IPS-NIHi7 (cell line): ENCODE results near the gene GPAM.
"Not testable (repeated sequence)": the region's sequence is repeated elsewhere in the genome, so short reads cannot be mapped to it uniquely, and the experiment has no call there.

Experiments used
- DNase-seq: peaks from one replicate; pipeline ENCODE4 v3.0.0; 2012; ENCODE audit warnings: mixed read lengths; ENCODE audit errors: extremely low spot score

GPAM gene

DNA sequence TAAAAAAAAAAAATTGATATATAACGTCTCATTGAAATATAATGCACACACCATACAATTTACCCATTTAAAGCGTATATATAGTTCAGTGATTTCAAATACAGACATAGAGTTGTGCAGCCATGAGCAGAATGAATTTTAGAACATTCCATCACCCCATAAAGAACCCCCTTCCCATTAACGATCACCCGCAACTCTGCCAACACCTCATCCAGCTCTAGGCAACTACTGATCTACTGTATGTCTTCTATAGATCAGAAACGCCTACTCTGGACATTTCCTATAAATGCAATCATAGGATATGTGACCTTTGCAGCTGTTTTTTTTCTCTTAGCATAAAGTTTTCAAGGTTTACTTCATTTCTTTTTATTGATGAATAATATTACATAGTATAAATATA is 33.4 kb upstream of the GPAM start:
- no peak for DNase-seq

- DNase-seq, result no peak
Observed at GRCh38 chr10:112216151-112216550, 32.6 kb upstream of the GPAM start.

DNA sequence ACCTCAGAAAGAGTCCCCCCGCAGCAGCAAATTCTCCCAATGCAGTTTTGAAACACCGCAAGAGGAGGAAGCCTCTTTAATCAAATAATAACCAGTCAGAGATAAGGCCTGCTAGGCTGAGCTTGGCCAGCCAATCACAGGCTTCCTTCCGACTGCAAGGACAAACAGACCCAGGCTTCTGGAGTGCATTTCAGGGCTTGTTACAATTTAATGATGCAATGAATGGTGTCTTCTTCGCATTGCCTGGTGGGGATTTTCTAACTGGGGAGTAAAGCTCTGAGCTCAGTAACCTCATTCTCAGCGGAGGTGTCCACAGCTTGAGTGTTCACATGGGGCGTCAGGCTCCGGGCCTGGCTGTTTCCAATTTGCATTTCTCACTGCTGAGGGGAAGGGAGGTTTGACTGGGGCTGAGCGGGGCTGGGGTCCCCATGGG is 31.8 kb upstream of the GPAM start:
- DNase-seq, result no peak

- no peak for DNase-seq
Observed at GRCh38 chr10:112214298-112214926, 30.8 kb upstream of the GPAM start.

- no peak for DNase-seq
Observed at GRCh38 chr10:112213836-112214235, 30.3 kb upstream of the GPAM start.

DNA sequence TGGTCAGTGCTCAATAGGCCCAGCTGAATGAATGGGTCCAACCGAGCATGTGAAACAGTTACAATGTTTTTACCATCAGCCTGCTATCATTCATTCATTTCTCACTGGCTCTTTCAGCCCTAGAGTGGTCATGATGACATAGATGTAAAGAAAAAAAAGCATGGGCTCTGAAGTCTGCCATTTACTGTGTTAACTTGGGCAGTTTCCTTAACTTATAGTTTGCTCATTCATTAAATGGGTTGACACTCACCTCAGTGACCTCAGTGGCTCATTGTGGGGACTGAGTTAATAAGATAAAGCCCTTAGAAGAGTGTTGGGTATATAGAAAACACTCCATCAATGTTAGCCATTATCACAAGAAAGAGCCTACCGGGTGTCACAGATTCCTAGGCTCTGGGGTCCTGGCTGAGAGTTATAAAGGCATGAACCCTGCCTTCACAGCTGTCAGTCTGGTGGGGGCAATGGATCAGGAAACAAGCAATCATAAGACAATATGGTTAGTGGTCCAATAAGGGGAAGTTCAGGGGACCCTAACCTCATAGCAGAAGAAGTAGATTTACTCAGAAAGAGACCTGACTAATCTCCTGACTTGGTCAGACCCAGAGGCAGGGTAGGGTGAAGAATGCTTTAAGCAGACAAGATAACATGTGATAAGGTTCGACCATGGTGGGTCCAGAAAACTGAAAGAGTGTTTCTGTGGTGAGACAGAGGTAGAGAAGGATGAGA is 29.7 kb upstream of the GPAM start:
- DNase-seq, result no peak

DNA sequence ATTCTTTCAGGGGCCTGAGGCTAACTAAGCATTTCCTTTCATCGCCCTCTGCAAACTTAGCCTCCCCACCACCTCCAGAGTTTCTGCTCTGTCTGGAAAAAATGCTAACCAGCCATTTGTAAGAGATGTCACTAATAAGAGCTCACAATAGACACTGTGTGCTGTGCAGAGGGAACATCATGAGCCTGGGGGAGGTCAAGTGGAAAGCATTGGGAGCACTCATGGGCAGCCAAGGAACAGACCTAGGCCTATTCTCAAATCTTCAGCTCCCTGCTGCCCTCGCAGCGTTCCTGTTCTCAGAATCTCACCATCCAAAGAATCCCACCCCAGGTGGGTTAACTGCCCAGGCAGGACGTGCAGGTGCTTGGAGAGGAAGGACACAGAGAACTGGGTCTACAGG is 27.1 kb upstream of the GPAM start:
- no peak for DNase-seq

GRCh38 chr10:112209684-112210131 is 26.1 kb upstream of the GPAM start:
- DNase-seq, result no peak

DNA sequence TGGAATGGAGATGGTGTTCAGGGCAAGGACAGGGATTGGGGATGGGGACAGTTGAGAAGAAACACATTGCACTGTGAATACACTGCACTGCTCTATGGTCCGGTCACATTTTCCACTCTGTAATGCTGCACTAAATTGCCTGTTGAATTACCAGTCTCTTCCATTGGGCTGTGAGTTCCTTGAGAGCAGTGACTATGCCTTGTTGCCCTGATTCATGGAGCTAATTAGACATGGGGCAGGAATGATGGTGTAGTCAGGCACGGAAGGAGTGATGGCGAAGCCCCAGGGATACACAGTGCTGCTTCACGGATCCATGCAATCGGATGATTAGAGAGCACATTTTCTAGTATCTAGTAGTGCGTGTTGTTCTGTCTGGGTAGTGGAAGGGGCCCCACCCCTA is 25.4 kb upstream of the GPAM start:
- no peak for DNase-seq

GRCh38 chr10:112208292-112208691 is 24.7 kb upstream of the GPAM start:
- no peak for DNase-seq

DNA sequence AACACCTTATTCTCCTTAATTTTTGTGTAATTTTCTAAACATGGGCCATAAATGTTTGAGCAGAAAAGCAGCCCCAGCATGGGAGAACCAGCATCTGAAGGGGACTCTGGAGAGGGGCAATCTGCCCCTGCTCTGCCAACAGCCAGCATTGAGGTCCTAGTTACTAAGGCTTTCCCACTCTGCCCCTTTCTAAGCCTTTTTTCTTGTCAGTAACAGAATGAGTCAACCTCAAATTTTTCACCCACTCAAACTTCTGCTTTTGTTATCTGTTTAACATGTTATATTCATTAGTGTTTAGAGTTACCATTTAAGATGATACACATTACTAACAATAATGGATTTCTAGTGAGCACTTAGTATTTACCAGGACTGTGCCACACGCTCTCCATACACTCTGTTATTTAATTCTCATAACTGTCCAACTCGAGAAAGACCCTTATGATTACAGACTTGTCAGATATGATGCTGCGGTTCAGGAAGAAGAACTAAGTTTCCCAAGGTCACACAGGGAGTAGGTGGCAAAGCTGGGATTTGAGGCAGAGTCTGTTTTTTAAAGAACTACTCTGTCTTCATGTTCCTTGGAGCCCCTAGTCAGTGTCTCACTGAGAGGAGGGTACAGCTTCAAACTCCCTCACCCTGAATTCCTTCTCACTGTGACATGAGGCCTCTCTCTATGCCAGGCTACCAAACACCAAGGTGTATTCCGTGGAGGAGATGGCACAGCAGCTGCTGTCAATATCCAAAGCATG is 19.9 kb upstream of the GPAM start:
- no peak for DNase-seq

DNA sequence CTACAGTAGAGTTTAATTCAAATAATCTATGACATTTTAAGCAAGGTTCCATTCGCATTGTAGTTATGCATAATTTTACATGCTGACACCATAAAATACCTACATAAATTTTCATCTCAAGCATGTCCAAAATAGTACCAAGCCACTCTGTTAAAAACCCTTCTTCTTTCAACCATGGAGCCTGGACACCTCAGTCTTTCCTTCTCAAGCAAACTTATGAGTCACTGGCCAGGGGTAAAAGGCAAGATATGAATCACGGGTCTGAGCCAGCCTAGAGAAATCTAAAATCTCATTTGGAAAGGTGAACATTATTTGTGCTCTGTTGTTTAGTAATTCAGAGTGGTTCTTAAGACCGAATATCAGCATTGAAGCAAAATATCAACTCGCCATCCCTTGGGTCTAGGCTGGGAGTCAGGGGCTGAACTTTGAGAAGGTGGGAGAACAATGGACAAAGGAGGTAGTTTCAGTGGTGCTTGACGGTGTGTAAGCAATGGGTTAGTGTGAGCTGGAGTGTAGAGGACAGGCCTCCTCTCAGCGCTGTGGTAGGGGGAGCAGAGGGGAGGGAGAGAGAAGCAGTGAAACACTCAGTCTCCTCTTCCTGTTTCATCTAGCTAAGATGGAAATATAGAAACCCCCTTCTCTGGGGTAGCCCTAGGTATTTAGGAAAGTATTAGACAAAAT is 19.1 kb upstream of the GPAM start:
- DNase-seq, result no peak

- DNase-seq, result no peak
Observed at GRCh38 chr10:112202076-112202475, 18.5 kb upstream of the GPAM start.

DNA sequence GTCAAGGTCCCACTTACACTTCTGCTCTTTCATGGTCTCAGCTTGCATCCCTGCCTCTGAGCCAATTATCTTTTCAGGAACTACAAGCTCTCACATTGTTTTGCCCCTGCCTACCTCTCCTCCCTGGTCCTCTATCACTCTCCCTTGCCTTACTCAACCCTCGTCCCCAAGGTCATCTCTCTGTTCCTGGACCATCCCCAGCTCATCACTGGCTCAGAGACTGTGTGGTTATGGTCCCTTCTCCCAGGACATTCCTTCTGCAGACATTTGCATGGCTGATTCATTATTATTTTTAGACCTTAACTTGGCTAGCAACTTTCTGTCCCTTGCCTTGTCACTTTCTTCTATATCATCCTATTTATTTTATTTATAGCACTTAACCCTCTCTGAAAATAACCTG is 17.8 kb upstream of the GPAM start:
- no peak for DNase-seq

GRCh38 chr10:112200259-112200658 is 16.7 kb upstream of the GPAM start:
- not testable (repeated sequence) for DNase-seq

GRCh38 chr10:112197662-112198061 is 14.1 kb upstream of the GPAM start:
- not testable (repeated sequence) for DNase-seq

GRCh38 chr10:112195224-112195623 is 11.7 kb upstream of the GPAM start:
- DNase-seq, result no peak

DNA sequence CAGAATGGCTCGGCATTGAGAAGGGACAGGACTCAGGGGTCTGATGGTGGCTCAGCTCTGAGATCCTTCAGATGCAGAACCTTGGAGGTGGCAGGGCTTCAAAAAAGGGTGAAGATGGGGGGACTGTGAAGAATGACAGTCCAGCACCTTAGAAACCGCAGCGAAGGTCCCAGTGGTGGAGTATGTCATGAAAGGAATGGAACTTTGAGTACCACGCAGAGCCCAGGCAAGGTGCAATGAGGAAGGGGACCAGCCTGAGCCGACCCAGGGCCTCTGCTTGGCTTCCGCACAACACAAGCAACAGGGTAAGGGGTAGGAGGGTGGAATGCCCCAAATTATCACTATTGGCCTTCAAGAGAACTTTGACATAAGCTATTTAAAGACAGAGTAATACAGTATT is 8.2 kb upstream of the GPAM start:
- DNase-seq, result no peak

- DNase-seq, result no peak
Observed at GRCh38 chr10:112191041-112191590, 7.6 kb upstream of the GPAM start.

DNA sequence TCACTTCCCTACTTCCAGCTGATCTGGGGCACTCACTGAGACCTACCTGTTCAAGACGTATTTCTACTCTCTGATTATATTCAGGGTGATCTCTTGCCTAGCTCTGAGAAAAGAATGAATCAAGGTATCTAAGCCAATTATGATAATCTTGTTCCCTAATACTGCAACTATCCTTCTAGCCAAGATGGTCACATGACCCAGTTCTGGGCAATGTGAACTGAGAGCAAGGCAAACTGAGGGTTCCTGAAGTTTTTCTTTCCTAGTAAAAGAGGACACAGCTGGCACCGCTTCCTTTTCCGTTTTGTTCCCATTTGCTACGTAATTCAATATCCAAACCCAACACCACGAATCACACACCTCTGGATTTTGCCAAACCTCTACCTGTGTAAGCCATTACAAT is 5.9 kb upstream of the GPAM start:
- DNase-seq, result no peak

GRCh38 chr10:112187527-112187926 is 4.0 kb upstream of the GPAM start:
- DNase-seq, result no peak

DNA sequence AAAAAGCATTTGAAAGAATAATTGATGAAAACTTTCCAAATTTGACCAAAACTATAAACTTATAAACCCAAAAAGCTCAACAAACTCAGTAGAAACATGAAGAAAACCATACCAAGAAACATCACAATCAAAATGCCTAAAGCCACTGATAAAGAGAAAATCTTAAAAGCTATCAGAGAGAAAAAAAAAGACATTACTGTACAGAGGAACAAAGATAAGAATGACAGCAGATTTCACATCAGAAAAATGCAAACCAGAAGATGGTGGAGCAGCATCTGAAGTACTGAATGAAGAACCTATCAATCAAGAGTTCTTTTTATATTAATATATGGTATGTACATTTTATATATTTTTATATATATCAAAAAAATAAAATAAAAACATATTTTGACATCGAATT is 2.4 kb upstream of the GPAM start:
- no peak for DNase-seq
